ENCODE results near the gene SERF2. TPM values are rescaled to one million over a fixed set of nuclear protein-coding genes. Genes with fewer than 3 reads are reported as not detected.

SERF2 gene
- total and polyA plus RNA-seq, 2 of the 13 experiments (the other 11 are each of a cell fraction or from before 2014, with no cell fraction given), result 811 to 1,257 TPM

DNA sequence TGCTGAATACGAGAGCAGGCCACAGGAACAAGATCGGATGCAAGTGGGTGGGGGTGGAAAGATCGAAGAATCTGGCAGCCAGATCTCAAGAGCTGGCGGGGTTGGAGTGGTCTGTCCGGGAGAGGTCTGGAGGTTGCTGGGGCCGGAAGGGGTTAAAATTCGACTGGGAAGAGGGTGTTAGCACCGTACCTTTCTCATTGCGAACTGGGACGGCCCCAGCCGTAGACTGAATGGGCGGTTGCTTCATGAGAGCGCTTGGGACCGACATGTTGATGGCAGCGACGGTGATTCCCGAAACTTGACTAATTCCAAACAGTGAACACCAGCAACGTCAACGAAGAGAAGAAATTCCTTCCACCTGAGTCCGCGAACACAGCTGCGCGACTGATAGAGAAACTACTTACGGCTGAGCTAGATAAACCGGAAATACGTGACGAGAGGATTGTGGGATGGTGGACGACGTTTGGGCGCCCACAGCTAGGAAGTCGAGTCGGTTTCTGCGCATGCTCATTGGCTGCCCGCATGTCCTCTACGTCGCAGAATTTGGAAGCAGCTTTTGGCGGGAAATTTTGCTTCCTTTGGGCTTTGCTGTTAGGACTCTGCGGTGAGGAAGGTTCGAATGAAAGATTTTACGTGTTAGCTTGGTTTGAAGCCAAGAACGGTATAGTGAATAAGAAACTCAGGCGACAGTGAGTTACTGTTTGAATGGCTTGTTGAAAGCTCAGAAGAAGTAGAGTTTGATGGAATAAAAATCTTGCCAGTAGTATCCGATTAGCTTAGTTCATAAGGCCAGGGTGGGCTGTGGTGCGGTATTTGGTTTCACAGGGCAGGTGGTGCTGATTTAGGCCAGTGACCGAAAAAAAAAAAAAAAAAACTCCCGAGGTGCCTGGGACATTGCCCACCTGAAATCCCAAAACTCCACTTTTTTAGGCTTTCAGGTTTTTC, 32.5 kb downstream of the SERF2 start, which contains the start of gene MFAP1 (continued):
- TF ChIP-seq, protein P1, sequence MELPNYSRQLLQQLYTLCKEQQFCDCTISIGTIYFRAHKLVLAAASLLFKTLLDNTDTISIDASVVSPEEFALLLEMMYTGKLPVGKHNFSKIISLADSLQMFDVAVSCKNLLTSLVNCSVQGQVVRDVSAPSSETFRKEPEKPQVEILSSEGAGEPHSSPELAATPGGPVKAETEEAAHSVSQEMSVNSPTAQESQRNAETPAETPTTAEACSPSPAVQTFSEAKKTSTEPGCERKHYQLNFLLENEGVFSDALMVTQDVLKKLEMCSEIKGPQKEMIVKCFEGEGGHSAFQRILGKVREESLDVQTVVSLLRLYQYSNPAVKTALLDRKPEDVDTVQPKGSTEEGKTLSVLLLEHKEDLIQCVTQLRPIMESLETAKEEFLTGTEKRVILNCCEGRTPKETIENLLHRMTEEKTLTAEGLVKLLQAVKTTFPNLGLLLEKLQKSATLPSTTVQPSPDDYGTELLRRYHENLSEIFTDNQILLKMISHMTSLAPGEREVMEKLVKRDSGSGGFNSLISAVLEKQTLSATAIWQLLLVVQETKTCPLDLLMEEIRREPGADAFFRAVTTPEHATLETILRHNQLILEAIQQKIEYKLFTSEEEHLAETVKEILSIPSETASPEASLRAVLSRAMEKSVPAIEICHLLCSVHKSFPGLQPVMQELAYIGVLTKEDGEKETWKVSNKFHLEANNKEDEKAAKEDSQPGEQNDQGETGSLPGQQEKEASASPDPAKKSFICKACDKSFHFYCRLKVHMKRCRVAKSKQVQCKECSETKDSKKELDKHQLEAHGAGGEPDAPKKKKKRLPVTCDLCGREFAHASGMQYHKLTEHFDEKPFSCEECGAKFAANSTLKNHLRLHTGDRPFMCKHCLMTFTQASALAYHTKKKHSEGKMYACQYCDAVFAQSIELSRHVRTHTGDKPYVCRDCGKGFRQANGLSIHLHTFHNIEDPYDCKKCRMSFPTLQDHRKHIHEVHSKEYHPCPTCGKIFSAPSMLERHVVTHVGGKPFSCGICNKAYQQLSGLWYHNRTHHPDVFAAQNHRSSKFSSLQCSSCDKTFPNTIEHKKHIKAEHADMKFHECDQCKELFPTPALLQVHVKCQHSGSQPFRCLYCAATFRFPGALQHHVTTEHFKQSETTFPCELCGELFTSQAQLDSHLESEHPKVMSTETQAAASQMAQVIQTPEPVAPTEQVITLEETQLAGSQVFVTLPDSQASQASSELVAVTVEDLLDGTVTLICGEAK (IDR thresholded peaks at IDR 0.05), result no peak
- TF ChIP-seq, protein P1 (CRISPR knock-in tag; IDR thresholded peaks at IDR 0.05), result no peak; the same call in 1 of the 2 replicates
- TF ChIP-seq HES4 (CRISPR knock-in tag; IDR thresholded peaks at IDR 0.05; ENCODE audit: borderline replicate concordance), result 0 out of 2 replicates have a peak, but pooled peaks have one; percentile 28
- TF ChIP-seq NFE2L1 (CRISPR knock-in tag; IDR thresholded peaks at IDR 0.05; ENCODE audit: borderline replicate concordance), result no peak
- no peak for TF ChIP-seq FOXA1 (IDR thresholded peaks at IDR 0.05)
- no peak for TF ChIP-seq FOXA1 (CRISPR knock-in tag; IDR thresholded peaks at IDR 0.05)
- TF ChIP-seq TP53 (CRISPR knock-in tag; conservative IDR thresholded peaks at IDR 0.05), result no peak
- TF ChIP-seq, protein P2, sequence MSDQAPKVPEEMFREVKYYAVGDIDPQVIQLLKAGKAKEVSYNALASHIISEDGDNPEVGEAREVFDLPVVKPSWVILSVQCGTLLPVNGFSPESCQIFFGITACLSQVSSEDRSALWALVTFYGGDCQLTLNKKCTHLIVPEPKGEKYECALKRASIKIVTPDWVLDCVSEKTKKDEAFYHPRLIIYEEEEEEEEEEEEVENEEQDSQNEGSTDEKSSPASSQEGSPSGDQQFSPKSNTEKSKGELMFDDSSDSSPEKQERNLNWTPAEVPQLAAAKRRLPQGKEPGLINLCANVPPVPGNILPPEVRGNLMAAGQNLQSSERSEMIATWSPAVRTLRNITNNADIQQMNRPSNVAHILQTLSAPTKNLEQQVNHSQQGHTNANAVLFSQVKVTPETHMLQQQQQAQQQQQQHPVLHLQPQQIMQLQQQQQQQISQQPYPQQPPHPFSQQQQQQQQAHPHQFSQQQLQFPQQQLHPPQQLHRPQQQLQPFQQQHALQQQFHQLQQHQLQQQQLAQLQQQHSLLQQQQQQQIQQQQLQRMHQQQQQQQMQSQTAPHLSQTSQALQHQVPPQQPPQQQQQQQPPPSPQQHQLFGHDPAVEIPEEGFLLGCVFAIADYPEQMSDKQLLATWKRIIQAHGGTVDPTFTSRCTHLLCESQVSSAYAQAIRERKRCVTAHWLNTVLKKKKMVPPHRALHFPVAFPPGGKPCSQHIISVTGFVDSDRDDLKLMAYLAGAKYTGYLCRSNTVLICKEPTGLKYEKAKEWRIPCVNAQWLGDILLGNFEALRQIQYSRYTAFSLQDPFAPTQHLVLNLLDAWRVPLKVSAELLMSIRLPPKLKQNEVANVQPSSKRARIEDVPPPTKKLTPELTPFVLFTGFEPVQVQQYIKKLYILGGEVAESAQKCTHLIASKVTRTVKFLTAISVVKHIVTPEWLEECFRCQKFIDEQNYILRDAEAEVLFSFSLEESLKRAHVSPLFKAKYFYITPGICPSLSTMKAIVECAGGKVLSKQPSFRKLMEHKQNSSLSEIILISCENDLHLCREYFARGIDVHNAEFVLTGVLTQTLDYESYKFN (CRISPR knock-in tag; conservative IDR thresholded peaks at IDR 0.05), result no peak
- no peak for TF ChIP-seq NR1H2 (CRISPR knock-in tag; IDR thresholded peaks at IDR 0.05; ENCODE audit: borderline replicate concordance, low read depth)
- no peak for TF ChIP-seq ZNF616 (CRISPR knock-in tag; IDR thresholded peaks at IDR 0.05; ENCODE audit: low read depth)
- TF ChIP-seq, protein P3, sequence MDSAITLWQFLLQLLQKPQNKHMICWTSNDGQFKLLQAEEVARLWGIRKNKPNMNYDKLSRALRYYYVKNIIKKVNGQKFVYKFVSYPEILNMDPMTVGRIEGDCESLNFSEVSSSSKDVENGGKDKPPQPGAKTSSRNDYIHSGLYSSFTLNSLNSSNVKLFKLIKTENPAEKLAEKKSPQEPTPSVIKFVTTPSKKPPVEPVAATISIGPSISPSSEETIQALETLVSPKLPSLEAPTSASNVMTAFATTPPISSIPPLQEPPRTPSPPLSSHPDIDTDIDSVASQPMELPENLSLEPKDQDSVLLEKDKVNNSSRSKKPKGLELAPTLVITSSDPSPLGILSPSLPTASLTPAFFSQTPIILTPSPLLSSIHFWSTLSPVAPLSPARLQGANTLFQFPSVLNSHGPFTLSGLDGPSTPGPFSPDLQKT (CRISPR knock-in tag; IDR thresholded peaks at IDR 0.05; ENCODE audit: borderline replicate concordance), result no peak
- no peak for TF ChIP-seq ZNF615 (CRISPR knock-in tag; IDR thresholded peaks at IDR 0.05; ENCODE audit: borderline replicate concordance)
- TF ChIP-seq SKI (IDR thresholded peaks at IDR 0.05; ENCODE audit: partially characterized antibody), result peak; percentile 44
- no peak for TF ChIP-seq ARNT (IDR thresholded peaks at IDR 0.05)
- peak; percentile 87 for TF ChIP-seq SMYD3 (CRISPR knock-in tag; IDR thresholded peaks at IDR 0.05)

Measured in HepG2 (cell line).